Measurements from ENCODE around the gene MAP2K4.

- TF ChIP-seq CTCF (IDR thresholded peaks at IDR 0.05) (no peak), EZH2 (IDR thresholded peaks at IDR 0.05; ENCODE audit: borderline replicate concordance, insufficient read depth, low read depth, low read length, poor library complexity, severe bottlenecking) (no peak)
Measured at GRCh38 chr17:11997147-11997971, 23.3 kb upstream of the MAP2K4 start, which contains the start of gene ZNF18.

Data from B cell (primary cell).